SK-N-SH (cell line): ENCODE data around the gene DUSP16.

ENCODE experiments used
- CHD2 ChIP-seq: fragments of 150-350 bp; IDR thresholded peaks from 2 replicates; pipeline ENCODE4 v1.6.1; 2018; ENCODE audit warnings: low read length; ENCODE audit not compliant: partially characterized antibody
- EP300 ChIP-seq, 2 experiments: IDR thresholded peaks; 2 replicates each; pipeline versions ENCODE4 v1.4.0 to v1.6.1; 2012; ENCODE audit warnings: borderline replicate concordance in 1 of 2, low read depth in 1 of 2, low read length in 1 of 2
- GABPA ChIP-seq: IDR thresholded peaks from 2 replicates; pipeline ENCODE4 v1.4.0; 2012; ENCODE audit warnings: low read depth, mild to moderate bottlenecking
- POLR2AphosphoS5 ChIP-seq: IDR thresholded peaks from 2 replicates; pipeline ENCODE4 v1.6.1; 2012; ENCODE audit warnings: low read depth, low read length
- RAD21 ChIP-seq: IDR thresholded peaks from 2 replicates; pipeline ENCODE4 v1.6.1; 2012; ENCODE audit warnings: mild to moderate bottlenecking, low read length
- RXRA ChIP-seq: IDR thresholded peaks from 2 replicates; pipeline ENCODE4 v1.4.0; 2012; ENCODE audit warnings: low read depth, mild to moderate bottlenecking, borderline replicate concordance
- SIN3A ChIP-seq: IDR thresholded peaks from 2 replicates; pipeline ENCODE4 v1.6.1; 2012; ENCODE audit warnings: low read depth, mild to moderate bottlenecking, low read length, moderate library complexity, borderline replicate concordance
- TAF1 ChIP-seq: IDR thresholded peaks from 2 replicates; pipeline ENCODE4 v1.6.1; 2012; ENCODE audit warnings: low read depth, mild to moderate bottlenecking, low read length, moderate library complexity, borderline replicate concordance
- TCF12 ChIP-seq: IDR thresholded peaks from 2 replicates; pipeline ENCODE4 v1.4.0; 2012
- TEAD4 ChIP-seq: IDR thresholded peaks from 2 replicates; pipeline ENCODE4 v1.4.0; 2012; ENCODE audit warnings: mild to moderate bottlenecking, borderline replicate concordance; ENCODE audit not compliant: insufficient read depth
- TF ChIP-seq, protein P1 (sequence below): fragments of 200-600 bp; sonication (generic); IDR thresholded peaks from 2 replicates; pipeline ENCODE4 v1.6.1; 2017; ENCODE audit warnings: antibody characterized with exemption, mild to moderate bottlenecking, moderate library complexity
- TF ChIP-seq, protein P2 (sequence below): IDR thresholded peaks from 2 replicates; pipeline ENCODE4 v1.4.0; 2012; ENCODE audit warnings: low read depth, borderline replicate concordance
- TF ChIP-seq, protein P3 (sequence below): IDR thresholded peaks from 2 replicates; pipeline ENCODE4 v1.4.0; 2012; ENCODE audit warnings: low read depth

DNA sequence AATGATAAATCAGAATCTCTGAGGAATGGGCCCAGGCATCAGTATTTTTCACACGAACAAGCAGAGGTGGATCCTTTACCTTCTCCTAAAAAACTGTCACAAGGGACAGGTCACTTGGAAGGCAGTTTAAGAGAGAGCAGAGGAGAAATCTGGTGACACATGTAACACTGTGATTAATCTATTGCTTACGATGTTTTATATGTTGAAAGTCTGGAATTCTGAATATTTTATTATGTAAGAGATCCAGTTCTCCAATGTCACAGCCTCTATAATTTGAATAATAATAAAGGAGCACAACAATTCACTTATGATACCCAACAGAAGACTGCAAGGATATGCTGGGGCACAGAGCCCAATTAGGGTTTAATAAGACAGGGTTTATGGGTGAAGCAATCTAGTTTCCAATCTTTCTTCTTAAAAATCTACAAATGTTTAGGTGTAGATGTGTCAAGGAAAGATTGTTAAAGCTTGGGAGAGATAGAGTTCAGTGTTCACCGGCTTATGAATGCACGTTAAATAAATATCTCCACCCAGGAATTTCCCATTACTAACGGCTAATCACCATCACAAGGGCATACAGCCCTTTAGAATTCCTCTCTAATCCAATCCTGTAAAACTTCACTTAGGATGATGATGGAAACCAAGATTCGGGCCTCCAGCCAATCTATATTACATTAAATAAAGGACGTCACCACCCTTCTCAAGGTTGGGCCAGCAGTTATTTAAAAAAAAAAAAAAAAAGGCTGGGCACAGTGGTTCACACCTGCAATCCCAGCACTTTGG lies 23.4 kb downstream of the DUSP16 start:
- TF ChIP-seq SIN3A: no peak
- TF ChIP-seq, protein P1, sequence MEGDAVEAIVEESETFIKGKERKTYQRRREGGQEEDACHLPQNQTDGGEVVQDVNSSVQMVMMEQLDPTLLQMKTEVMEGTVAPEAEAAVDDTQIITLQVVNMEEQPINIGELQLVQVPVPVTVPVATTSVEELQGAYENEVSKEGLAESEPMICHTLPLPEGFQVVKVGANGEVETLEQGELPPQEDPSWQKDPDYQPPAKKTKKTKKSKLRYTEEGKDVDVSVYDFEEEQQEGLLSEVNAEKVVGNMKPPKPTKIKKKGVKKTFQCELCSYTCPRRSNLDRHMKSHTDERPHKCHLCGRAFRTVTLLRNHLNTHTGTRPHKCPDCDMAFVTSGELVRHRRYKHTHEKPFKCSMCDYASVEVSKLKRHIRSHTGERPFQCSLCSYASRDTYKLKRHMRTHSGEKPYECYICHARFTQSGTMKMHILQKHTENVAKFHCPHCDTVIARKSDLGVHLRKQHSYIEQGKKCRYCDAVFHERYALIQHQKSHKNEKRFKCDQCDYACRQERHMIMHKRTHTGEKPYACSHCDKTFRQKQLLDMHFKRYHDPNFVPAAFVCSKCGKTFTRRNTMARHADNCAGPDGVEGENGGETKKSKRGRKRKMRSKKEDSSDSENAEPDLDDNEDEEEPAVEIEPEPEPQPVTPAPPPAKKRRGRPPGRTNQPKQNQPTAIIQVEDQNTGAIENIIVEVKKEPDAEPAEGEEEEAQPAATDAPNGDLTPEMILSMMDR: no peak
- no peak for TF ChIP-seq POLR2AphosphoS5
- TF ChIP-seq, protein P2, sequence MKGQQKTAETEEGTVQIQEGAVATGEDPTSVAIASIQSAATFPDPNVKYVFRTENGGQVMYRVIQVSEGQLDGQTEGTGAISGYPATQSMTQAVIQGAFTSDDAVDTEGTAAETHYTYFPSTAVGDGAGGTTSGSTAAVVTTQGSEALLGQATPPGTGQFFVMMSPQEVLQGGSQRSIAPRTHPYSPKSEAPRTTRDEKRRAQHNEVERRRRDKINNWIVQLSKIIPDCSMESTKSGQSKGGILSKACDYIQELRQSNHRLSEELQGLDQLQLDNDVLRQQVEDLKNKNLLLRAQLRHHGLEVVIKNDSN: no peak
- TF ChIP-seq GABPA: no peak
- TF ChIP-seq TCF12: no peak
- no peak for TF ChIP-seq EP300 (IDR thresholded peaks at IDR 0.05; ENCODE audit: borderline replicate concordance in 1 of 2, low read depth in 1 of 2, low read length in 1 of 2)
- TF ChIP-seq CHD2: no peak
- TF ChIP-seq, protein P3, sequence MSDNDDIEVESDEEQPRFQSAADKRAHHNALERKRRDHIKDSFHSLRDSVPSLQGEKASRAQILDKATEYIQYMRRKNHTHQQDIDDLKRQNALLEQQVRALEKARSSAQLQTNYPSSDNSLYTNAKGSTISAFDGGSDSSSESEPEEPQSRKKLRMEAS: no peak
- no peak for TF ChIP-seq TAF1
- no peak for TF ChIP-seq RAD21
- no peak for TF ChIP-seq TEAD4
- TF ChIP-seq RXRA: no peak
